ENCODE results near the gene HACD2.

The HACD2 gene

DNA sequence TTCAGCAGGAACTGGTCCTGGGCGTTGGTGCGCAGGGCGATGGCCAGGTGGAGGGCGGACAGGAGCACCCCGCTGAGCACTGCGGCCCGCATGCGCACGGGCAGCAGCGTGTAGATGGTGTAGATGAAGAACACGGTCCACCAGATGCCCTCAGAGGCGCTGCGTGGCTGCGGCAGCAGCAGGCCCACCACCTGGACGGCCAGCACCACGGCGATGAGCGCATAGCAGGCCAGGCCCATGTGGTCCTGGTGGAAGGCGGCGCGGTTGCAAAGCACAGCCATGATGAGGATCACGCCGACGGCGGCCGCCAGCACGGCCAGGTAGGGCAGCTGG, 137.5 kb downstream of the HACD2 start:
- H3K4me3 ChIP-seq (ENCODE audit: low read depth, low read length) = no peak overlapping the region
- no peak for DNase-seq (ENCODE audit: low read depth)
- TF ChIP-seq POLR2A (IDR thresholded peaks at IDR 0.05; ENCODE audit: extremely low read depth, insufficient read length) = no peak
- no peak for TF ChIP-seq MYC (IDR thresholded peaks at IDR 0.05; ENCODE audit: low read depth, low read length)
- TF ChIP-seq, protein P1, sequence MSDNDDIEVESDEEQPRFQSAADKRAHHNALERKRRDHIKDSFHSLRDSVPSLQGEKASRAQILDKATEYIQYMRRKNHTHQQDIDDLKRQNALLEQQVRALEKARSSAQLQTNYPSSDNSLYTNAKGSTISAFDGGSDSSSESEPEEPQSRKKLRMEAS (IDR thresholded peaks at IDR 0.05; ENCODE audit: low read depth, low read length) = no peak
- no peak for TF ChIP-seq CTCF (IDR thresholded peaks at IDR 0.05; ENCODE audit: low read depth, low read length)

GRCh38 chr3:123446610-123447109, 138.2 kb downstream of the HACD2 start:
- no peak for DNase-seq (ENCODE audit: low read depth)
- TF ChIP-seq MYC (IDR thresholded peaks at IDR 0.05; ENCODE audit: low read depth, low read length) (no peak), CTCF (IDR thresholded peaks at IDR 0.05; ENCODE audit: low read depth, low read length) (no peak), POLR2A (IDR thresholded peaks at IDR 0.05; ENCODE audit: extremely low read depth, insufficient read length) (no peak)
- TF ChIP-seq, protein P1 (IDR thresholded peaks at IDR 0.05; ENCODE audit: low read depth, low read length) = no peak
- H3K4me3 ChIP-seq (ENCODE audit: low read depth, low read length) = no peak overlapping the region

DNA sequence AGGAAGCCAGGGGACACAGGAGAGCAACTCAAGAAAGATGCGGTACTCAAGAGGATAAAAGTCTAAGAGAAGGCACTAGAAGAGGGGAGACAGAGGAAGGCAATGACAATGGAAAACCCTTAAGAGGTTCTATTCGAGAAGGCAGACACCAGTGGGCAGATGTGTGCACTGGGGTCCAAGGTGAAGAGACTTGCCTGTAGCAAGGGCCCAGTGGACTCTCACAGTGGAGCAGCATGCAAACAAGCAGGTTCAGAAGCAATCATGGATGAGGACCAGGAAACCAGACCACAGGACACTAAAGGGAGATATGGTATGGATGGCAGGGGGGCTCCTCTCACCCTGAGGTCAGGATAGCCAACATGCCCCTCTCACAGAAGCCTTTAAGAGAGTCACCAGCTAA, 138.6 kb downstream of the HACD2 start:
- H3K4me3 ChIP-seq (ENCODE audit: low read depth, low read length) = no peak overlapping the region
- no peak for DNase-seq (ENCODE audit: low read depth)
- TF ChIP-seq, protein P1 (IDR thresholded peaks at IDR 0.05; ENCODE audit: low read depth, low read length) = no peak
- TF ChIP-seq POLR2A (IDR thresholded peaks at IDR 0.05; ENCODE audit: extremely low read depth, insufficient read length) (no peak), MYC (IDR thresholded peaks at IDR 0.05; ENCODE audit: low read depth, low read length) (no peak), CTCF (IDR thresholded peaks at IDR 0.05; ENCODE audit: low read depth, low read length) (no peak)

DNA sequence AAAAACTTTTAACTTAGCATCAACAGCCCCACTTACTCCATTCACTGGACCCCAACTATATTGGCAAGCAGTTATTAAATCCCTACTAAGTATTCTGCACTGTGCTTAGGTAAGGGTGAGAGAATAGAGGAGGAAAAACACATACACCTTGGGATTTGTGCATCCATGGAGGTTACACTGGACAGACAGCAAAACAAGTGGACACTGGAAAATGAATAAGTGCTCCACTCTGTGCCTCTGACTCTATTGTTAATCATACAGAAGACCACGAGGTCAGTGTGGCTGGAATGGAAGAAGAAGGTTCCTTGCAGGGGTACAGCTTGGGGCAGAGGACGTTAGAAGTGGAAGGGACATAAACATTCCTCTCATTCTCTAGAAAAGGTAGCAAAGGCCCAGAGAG, 139.2 kb downstream of the HACD2 start:
- no peak overlapping the region for H3K4me3 ChIP-seq (ENCODE audit: low read depth, low read length)
- TF ChIP-seq, protein P1 (IDR thresholded peaks at IDR 0.05; ENCODE audit: low read depth, low read length) = no peak
- DNase-seq (ENCODE audit: low read depth) = no peak

DNA sequence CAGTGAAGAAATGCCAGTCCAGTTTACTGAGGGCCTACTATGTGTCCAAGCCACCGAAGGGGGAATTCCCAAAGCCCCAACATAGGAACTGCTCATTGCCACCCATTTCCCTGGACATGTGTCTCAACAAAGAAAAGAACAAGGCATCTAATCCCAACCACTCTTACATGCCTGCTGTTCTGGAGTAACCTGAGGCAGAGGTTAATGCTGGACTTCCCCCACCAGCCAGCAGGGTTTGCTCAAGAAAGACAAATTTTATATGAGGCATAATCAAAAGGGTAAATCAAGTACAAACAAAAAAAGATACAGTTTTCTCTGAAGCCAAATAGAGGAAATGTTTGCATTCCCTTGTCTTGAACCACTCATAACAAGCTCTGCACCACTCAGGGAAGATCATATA, 140.1 kb downstream of the HACD2 start:
- no peak for DNase-seq (ENCODE audit: low read depth)
- TF ChIP-seq CTCF (IDR thresholded peaks at IDR 0.05; ENCODE audit: low read depth, low read length) (no peak), MYC (IDR thresholded peaks at IDR 0.05; ENCODE audit: low read depth, low read length) (no peak), POLR2A (IDR thresholded peaks at IDR 0.05; ENCODE audit: extremely low read depth, insufficient read length) (no peak)
- TF ChIP-seq, protein P1 (IDR thresholded peaks at IDR 0.05; ENCODE audit: low read depth, low read length) = no peak
- no peak overlapping the region for H3K4me3 ChIP-seq (ENCODE audit: low read depth, low read length)

- DNase-seq (ENCODE audit: low read depth) = no peak
- TF ChIP-seq, protein P1 (IDR thresholded peaks at IDR 0.05; ENCODE audit: low read depth, low read length) = no peak
- no peak for TF ChIP-seq MYC (IDR thresholded peaks at IDR 0.05; ENCODE audit: low read depth, low read length)
- TF ChIP-seq CTCF (IDR thresholded peaks at IDR 0.05; ENCODE audit: low read depth, low read length) = no peak
- TF ChIP-seq POLR2A (IDR thresholded peaks at IDR 0.05; ENCODE audit: extremely low read depth, insufficient read length) = no peak
- H3K4me3 ChIP-seq (ENCODE audit: low read depth, low read length) = no peak overlapping the region
Observed at GRCh38 chr3:123444023-123444422, 140.8 kb downstream of the HACD2 start.
